Mucosa of gallbladder (tissue), 1 donor: ENCODE measurements around the gene GALR2. TPM values are rescaled to one million over a fixed set of nuclear protein-coding genes. Genes with fewer than 3 reads are reported as not detected.
"Not testable (repeated sequence)": the region's sequence is repeated elsewhere in the genome, so short reads cannot be mapped to it uniquely, and the experiment has no call there.

Experiments
- DNase-seq: peaks from one replicate; pipeline ENCODE4 v3.0.0-alpha.2; 2020; ENCODE audit warnings: low spot score
- total RNA-seq: library from RNA; stranded (reverse); gene quantifications from one replicate; pipeline ENCODE4 v1.2.1, GENCODE V29; 2021
- donor health status: DM: no; HTN: no; CAD: no.

The GALR2 gene
- total RNA-seq, 1 donor from 2014 or later: 0.20 TPM

DNA sequence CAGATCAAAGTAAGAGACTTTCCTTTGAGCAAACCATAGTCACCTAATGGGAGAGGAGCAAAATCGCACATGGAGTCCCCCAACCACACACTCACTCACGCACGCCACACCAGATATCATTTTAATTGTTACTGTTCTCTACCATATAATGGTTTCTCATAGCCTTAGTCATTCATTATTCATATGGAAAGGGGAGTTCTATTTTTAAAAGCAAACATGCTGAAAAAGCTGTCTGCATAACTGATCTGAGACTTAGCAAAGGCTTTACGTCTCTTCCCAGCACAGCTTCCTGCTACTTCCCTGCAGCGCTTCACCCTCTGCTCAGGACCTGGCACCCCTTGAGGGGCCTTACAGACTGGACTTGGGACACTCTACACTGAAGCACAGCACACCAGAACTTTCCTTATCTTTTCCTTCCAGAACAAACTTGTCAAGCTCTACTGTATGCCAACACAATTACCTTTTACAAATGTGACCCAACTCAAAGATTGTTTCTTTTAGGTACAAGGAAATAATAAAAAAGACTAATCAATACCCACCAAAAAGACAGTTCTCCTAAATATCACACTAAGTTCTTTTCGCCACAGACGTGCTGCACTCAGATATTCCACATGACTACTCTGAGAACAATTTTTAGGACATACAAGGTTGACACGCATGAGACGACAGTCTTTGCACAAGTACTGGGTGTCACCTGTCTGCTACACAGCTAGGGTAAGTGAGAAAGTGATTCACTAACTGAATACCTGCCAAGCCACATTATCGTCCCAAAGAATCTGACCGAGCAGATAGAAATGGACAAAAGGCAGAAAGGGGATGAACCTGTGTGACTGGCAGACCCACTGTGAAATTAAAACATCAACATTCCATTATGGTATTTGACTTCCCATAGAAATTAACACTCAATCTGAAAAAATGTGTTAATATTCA, 23.8 kb upstream of the GALR2 start:
- DNase-seq: peak; percentile 32

DNA sequence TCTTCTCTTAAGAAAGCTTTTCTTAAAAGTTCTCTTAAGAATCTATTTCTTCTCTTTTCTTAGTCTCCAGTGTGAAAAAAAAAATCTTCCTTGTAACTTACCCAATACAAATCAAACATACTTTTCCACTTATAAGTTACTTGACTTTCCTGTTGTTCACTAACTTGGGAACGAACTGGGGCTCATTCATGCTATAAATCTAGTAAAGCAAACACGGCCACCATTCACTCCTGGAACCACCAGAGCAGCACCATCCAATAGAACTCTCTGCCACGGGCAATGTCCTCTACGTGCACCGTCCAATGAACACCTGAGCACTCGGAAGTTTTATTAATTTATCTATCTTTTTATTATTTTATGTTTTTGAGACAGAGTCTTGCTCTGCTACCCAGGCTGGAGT, 23.0 kb upstream of the GALR2 start:
- DNase-seq: no peak

DNA sequence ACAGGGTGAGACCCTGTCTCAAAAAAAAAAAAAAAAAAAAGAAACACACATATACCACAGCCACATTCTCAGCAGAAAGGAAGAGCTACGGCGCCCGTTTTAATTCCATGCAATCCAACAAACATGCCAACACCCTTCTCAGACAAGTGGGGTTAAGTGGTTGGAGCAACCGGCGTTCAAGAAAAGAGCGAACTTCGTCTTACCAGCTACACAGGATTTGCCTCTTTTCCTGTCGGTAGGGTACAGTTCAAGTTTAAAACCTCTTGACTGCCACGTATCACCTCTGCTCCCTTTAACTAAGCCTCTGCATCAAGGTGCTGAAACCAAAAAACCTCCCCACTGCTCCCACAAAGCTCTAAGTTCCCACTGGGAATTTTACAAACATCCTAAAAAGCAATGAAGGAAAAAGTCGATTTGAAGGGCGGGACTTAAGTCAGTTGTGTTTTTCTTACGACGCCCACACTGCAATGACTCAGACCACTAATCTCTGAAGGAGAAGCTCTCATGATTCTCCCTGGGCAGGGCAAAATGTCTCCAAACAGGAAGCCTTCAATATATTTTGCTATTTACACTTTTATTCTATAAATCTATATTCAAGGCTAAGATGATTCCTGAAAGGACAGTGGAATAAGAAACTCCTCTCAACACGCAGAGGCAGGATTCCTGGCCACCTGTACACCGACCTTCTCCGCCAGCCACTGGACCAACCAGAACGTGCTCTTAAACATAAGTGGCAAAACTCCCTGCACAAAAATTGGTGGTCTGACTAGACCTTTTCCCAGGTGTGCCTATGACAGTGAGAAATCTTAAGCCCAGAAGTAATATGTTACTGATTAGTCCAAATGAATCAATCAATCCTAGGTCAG, 21.1 kb upstream of the GALR2 start:
- peak; percentile 37 for DNase-seq

DNA sequence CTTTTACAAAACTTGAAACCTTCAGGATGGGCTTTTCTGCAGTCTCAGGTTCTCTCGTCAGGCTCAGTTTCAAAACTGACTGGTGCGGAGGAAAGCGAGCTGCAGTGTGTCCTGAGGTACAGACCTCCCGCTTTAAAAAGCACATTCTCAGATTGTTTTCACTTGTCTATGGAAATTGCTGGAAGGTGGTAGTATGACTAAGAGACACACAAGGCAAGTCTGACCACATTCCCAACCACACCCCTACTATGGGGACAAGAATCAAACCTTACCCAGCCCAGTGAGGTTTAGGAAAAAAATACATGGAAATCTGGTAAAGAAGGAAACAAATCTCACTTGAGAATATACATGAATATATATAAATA, 20.5 kb upstream of the GALR2 start:
- peak; percentile 28 for DNase-seq

DNA sequence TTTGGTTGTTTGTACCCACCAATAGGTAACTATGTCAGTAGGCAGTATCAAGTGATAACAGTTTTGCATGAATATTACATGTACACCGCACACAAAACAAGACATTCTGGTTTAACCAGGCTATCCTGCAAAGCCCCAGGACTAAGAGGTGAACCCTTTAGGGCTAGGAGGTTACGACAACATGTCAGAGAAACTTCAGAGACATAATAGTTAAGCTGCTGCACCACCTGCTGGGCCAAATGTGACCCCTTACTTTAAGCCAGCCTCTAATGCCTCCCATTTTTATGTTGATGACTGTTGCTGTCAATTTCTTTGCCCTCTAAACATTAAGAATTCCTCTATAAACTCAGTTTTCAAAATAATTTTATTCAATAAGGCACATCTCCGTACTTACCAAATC, 17.7 kb upstream of the GALR2 start:
- DNase-seq: no peak

DNA sequence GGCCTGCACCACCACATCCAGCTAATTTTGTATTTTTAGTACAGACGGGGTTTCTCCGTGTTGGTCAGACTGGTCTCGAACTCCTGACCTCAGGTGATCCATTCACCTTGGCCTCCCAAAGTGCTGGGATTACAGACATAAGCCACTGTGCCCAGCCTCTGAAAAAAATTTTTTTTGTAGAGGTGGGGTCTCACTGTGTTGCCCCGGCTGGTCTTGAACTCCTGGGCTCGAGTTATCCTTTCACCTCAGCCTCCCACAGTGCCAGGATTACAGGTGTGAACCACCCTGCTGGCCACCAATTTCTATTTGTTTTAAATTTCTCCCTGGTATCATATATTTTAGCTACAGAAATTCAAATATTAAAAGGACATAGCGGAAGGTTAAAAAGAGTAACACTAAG, 16.3 kb upstream of the GALR2 start:
- not testable (repeated sequence) for DNase-seq

DNA sequence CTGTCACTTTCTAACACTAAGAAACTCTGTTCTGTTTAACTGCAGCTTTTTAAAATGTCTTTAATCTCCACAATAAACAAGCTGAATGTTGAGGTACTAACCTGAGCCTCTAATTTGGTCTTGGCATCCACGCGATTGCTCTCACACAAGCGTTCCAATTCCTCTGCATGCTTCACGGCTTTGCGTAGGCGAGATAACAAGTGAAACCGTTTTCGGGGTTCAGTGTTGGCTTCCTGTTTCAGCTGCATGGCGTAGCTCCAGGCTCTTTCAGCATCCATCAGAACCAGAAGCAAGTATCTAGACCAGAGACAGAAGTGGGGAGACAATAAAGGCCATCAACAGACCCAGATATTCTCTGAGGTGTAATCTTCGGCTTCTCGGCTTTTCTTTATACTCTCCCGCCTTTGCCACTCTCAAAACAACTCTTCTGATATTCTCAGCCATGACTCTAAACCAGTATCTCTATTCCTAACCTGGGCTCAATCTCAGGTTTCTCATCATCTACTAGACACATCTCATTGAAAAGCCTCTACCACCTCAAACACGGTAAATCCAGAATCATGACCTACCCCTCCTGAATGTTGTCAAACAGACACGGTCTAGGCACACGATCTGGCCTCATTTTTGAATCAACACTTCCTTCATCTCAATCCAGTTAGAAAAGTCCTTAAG, 10.6 kb upstream of the GALR2 start:
- DNase-seq: no peak

DNA sequence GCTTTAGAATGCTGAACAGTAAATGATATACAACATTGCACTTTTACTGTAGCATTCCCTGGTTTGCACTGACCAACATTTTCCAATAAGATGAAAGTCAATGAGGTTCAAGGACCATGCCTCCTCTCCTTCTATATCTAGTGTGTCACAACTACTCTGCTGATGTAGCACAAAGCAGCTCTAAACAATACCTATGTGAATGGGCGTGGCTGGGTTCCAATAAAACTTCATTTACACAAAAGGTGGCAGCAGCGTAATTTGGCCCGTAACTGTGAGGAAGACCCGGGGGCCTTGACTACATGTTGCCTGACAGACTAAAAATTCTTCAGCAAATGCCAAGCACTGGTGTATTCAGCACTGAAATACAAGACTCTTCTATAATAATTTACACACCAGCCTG, 8.8 kb upstream of the GALR2 start:
- no peak for DNase-seq

DNA sequence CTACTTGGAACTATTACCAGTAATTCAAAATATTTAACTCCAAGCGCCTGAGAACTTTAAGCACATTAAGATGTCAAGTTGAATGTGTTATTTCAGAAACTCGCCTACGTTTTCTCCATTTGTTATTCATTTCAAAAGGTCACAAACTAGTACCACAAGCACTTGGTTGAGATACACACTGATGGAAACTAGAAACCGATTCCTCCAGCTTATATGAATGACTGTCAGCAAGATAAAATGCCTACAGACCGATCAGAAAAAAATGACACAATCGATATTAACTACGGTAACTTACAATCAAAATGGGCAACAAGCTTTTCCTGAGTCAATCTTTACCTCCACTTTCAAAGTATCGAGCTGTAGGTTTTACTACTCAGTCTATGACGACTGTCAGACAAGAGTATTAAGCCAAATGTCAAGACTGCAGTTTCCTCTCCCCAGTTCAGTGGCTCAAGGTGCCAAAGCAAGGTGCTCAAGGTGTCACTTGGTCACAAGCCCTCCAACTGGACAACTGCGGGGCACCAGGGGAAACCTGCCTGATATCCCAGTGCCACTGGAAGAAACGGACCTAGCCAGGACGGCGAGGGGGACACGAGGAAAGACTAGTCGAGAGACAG, 2.9 kb upstream of the GALR2 start:
- DNase-seq: no peak

DNA sequence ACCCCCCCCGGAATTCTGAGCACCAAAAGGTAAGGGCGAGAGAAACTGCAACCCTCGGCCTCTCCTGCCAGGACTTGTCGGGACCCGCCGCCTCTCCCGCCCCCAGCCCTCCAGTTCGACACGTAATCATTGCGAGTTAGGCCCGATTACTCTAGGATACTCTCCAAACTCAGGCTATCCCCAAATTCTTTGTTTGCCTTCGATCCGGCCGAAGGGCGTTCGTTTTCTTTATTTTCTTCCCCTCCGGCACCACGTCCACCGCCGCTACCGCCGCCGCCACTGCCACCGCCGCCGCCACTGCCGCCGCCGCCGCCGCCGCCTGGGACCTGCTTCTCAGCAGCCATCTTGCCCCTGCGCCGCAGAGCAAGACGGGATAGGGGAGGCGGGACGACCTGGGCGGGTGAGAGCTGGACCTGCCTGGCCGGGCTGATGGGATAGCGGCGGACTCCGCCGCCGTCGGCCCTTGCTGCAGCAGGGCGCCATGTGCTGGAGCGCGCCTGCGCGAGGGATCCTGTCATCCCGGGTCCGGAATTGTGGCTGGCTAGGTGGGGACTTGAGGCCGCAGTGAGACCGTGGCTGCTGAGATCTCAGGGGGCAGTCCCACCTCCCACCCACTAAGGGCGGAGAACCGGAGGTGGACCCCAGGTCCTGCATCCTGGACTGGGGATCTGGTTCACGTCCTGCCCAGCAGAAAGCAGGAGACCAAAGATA, 2.3 kb upstream of the GALR2 start, which contains the start of gene SRP68:
Gene SRP68 (minus strand): TSS at position 370 of the 711 bp plus-strand sequence. CDS start 26 bp downstream, at position 344.
- DNase-seq: peak; percentile 94

DNA sequence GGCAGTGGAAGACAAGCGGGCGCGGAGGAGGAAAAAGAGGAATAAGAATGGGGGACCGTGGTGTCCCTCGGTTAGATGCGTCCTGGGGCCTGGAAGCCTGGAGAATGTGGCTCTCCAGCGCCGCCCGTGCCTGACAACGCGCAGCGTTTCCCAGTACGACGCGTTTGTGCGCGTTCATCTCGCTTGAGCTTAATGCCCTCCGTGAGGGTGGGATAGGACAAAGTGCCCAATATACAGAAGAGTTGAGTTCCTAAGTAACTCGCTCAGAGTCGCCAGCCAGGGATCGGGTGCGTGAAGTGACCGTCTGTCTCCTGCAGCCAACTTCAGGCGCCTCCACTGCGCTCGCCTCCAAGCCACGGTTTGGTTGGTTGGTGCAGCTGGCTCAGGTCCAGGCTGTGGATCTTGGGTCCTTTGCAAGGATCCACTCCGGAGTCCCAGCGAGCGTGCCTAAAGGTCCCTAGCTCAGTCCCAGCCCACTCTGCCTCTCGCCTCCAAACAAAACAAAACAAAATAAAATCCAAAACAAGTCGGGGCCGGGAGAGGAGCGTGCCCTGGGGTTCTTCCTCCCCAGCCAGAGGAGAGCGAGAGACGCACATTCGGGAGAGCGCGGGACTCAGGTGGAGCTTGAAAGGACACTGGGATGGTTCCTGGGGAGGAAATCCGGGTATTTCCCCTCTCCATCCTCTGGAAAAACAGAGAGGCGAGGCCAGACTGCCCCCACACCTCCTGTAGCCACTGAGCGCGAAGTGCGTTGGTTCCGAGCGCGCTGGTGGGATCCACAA, 974 bp downstream of the GALR2 start:
- no peak for DNase-seq

DNA sequence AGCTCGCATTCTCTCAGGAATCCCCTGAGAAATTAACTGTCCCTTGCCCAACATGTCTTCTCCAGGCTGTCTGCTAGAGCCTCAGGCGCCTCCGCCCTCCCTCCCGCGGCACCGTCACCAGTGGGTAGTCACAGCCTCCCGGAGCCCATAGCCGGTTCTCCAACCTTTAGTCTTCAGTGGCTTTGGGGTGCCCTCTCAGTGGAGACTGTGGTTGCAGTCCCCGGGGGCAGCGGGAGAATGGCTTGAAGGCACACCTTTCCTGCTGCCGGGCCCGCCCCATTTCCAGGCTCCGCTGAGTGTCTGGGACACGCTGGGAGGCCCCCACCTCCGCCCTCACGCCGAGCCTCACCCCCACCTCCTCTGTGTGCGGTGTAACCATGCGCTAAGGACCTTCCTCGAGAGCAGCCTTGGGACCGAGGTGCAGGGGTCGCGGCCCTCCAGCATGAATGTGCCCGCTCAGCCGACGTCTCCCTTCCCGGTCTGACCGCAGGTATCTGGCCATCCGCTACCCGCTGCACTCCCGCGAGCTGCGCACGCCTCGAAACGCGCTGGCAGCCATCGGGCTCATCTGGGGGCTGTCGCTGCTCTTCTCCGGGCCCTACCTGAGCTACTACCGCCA, 1.7 kb downstream of the GALR2 start:
- DNase-seq: no peak

DNA sequence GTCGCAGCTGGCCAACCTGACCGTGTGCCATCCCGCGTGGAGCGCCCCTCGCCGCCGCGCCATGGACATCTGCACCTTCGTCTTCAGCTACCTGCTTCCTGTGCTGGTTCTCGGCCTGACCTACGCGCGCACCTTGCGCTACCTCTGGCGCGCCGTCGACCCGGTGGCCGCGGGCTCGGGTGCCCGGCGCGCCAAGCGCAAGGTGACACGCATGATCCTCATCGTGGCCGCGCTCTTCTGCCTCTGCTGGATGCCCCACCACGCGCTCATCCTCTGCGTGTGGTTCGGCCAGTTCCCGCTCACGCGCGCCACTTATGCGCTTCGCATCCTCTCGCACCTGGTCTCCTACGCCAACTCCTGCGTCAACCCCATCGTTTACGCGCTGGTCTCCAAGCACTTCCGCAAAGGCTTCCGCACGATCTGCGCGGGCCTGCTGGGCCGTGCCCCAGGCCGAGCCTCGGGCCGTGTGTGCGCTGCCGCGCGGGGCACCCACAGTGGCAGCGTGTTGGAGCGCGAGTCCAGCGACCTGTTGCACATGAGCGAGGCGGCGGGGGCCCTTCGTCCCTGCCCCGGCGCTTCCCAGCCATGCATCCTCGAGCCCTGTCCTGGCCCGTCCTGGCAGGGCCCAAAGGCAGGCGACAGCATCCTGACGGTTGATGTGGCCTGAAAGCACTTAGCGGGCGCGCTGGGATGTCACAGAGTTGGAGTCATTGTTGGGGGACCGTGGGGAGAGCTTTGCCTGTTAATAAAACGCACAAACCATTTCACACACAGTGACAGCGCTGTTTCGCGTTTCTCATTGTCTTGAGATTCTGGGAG, 2.4 kb downstream of the GALR2 start:
- no peak for DNase-seq

DNA sequence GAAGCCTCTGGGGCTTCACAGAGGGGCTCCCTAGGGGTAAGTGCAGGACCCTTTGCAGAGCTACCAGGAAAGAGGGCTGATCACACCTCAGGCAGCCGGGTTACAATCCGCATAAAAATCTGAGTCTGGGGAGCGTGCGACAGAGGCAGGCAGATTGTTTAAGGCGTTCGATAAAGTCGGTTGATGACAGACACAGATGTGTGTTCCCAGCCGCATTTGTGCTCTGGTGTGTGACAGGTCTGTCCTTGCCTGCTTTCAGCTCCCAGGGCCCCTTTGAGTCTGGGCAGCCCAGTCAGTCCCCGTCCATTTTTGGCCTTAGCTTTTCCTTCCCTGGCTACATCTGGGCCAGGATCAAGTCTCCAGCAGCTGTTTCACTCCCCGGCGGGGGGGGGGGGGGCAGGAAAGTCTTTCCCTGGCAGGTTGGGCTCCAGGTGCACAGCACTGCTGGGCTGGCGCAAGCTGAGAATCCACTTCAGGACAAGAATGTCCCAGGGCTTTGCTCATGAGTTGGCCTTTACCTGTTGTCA, 3.1 kb downstream of the GALR2 start:
- DNase-seq: no peak

DNA sequence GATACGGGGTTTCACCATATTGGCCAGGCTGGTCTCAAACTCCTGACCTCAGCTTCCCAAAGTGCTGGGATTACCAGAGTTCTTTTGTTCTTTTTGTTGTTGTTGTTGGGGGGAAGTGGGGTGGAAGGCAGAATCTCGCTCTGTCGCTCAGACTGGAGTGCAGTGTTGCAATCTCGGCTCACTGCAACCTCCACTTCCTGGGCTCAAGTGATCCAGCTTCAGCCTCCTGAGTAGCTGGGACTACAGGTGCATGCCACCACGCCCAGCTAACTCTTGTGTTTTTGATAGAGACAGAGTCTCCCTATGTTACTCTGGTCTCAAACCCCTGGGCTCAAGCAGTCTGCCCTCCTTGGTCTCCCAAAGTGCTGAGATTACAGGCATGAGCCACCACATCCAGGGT, 3.8 kb downstream of the GALR2 start:
- DNase-seq: not testable (repeated sequence)

DNA sequence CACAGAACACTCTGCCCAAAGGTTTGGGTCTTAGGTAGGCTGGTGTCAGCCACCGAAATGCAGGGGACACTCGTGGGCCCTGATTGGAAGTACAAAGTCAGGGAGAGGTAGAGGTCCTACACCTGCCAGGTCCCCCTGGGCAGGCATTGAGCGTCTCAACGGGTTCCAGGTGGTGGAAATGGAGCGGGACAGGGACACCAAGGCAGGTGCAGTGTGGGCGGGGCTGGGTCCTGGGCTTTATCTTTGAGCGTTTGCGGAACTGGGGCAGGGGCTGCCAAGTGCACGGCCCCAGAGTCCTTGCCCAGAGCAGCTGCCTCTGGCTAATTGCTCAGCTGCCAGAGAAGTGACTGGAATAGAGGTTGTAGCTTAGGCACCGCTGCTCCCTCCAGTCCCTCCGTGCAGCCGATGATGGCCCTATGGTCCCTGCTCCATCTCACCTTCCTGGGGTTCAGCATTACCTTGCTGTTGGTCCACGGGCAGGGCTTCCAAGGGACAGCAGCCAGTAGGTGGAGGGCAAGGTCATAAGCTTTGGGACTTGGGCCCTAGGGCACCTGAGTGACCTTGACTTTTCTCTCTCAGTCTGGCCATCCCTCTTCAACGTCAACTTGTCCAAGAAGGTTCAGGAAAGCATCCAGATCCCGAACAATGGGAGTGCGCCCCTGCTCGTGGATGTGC, 4.4 kb downstream of the GALR2 start, which contains the start of gene ZACN:
Gene ZACN (plus strand): TSS at position 323 of the 675 bp plus-strand sequence. CDS start 83 bp downstream, at position 406.
- no peak for DNase-seq

DNA sequence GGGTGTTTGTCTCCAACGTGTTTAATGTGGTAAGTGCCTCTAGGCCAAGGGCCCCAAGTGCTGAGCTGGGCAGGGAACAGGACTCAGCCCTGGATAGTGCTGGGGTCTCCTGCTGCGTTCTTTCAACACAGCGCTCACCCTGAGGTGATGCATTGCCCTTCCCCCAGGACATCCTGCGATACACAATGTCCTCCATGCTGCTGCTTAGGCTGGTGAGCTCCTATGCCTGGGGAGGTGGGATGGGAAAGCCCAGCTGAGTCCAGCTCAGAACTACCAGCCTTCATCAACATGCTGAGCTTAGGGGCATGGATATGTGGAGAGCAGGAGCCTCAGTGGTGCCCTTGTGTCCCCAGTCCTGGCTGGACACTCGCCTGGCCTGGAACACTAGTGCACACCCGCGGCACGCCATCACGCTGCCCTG, 5.0 kb downstream of the GALR2 start:
- DNase-seq: no peak
